MM.1S (cell line): ENCODE data around the gene SPAG16.

Source experiments
- DNase-seq: peaks from one replicate; pipeline ENCODE4 v3.0.0-alpha.2; 2015
- H2AFZ ChIP-seq: fragments of 300-600 bp; sonication (generic); 2 replicates; pipeline ENCODE4 v1.6.0; 2016; ENCODE audit warnings: antibody characterized with exemption, low read length
- H3F3A ChIP-seq: fragments of 300-600 bp; sonication (generic); 2 replicates; pipeline ENCODE4 v1.6.1; 2016; ENCODE audit warnings: mild to moderate bottlenecking, antibody characterized with exemption, low read length, moderate library complexity, mixed read lengths; ENCODE audit not compliant: insufficient read depth
- H3K27ac ChIP-seq: fragments of 300-600 bp; sonication (generic); 2 replicates; pipeline ENCODE4 v1.5.1; 2016; ENCODE audit warnings: mild to moderate bottlenecking, low read length
- H3K27me3 ChIP-seq: fragments of 300-600 bp; sonication (generic); replicated peaks from 2 replicates; pipeline ENCODE4 v1.6.0; 2016; ENCODE audit warnings: low read length; ENCODE audit not compliant: insufficient read depth
- H3K36me3 ChIP-seq: fragments of 300-600 bp; sonication (generic); replicated peaks from 2 replicates; pipeline ENCODE4 v1.6.1; 2016; ENCODE audit warnings: mild to moderate bottlenecking, low read length, mixed read lengths; ENCODE audit not compliant: insufficient read depth
- H3K4me1 ChIP-seq: fragments of 300-600 bp; sonication (generic); 2 replicates; pipeline ENCODE4 v1.6.1; 2016; ENCODE audit warnings: low read length, mixed read lengths
- H3K4me2 ChIP-seq: fragments of 300-600 bp; sonication (generic); 2 replicates; pipeline ENCODE4 v1.6.0; 2016; ENCODE audit warnings: low read depth, low read length
- H3K4me3 ChIP-seq: fragments of 300-600 bp; sonication (generic); 2 replicates; pipeline ENCODE4 v1.5.1; 2016; ENCODE audit warnings: low read length, mixed read lengths
- H3K79me2 ChIP-seq: fragments of 300-600 bp; sonication (generic); 2 replicates; pipeline ENCODE4 v1.6.1; 2016; ENCODE audit warnings: mixed run types, low read length, mixed read lengths
- H3K9ac ChIP-seq: fragments of 300-600 bp; sonication (generic); 2 replicates; pipeline ENCODE4 v1.6.1; 2016; ENCODE audit warnings: low read length, mixed read lengths
- H3K9me2 ChIP-seq: fragments of 300-600 bp; sonication (generic); replicated peaks from 2 replicates; pipeline ENCODE4 v1.6.1; 2016; ENCODE audit warnings: mild to moderate bottlenecking, low read length, mixed read lengths; ENCODE audit not compliant: insufficient read depth
- H3K9me3 ChIP-seq: fragments of 300-600 bp; sonication (generic); replicated peaks from 2 replicates; pipeline ENCODE4 v1.6.1; 2016; ENCODE audit warnings: mild to moderate bottlenecking, low read length, mixed read lengths; ENCODE audit not compliant: insufficient read depth
- H4K20me1 ChIP-seq: fragments of 300-600 bp; sonication (generic); 2 replicates; pipeline ENCODE4 v1.6.1; 2016; ENCODE audit warnings: mild to moderate bottlenecking, low read length, moderate library complexity, mixed read lengths; ENCODE audit not compliant: insufficient read depth
- CTCF ChIP-seq: fragments of 300-600 bp; sonication (generic); IDR thresholded peaks from 2 replicates; pipeline ENCODE4 v1.5.1; 2016; ENCODE audit warnings: antibody characterized with exemption, low read length, mixed read lengths
- EZH2 ChIP-seq: fragments of 300-600 bp; sonication (generic); optimal IDR thresholded peaks from 2 replicates; pipeline ENCODE3; 2017; ENCODE audit warnings: low read depth, mild to moderate bottlenecking, antibody characterized with exemption, low read length, mixed read lengths
- EZH2phosphoT487 ChIP-seq: fragments of 300-600 bp; sonication (generic); IDR thresholded peaks from 2 replicates; pipeline ENCODE4 v1.6.1; 2018; ENCODE audit warnings: antibody characterized with exemption, low read length

Gene SPAG16

DNA sequence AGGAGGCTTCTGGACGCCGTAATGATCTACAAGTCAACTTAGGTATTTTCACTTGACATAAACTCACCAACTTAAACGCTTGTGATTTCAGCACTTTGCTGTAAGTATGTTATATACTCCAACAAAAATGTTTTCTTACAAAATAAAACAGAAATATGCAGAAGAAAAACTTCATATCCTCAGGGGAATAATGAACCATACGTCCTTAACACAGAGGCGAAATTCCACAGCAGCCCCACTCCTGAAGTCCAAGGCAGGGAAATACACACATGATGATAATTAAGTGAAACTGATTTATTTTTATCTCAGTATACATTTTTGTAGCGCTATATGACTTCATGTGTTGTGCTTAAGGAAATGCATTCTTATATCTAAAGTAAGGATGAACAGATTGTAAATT, 791.2 kb downstream of the SPAG16 start:
- TF ChIP-seq EZH2: no peak
- no peak for TF ChIP-seq CTCF
- TF ChIP-seq EZH2phosphoT487: no peak
- no peak for DNase-seq

DNA sequence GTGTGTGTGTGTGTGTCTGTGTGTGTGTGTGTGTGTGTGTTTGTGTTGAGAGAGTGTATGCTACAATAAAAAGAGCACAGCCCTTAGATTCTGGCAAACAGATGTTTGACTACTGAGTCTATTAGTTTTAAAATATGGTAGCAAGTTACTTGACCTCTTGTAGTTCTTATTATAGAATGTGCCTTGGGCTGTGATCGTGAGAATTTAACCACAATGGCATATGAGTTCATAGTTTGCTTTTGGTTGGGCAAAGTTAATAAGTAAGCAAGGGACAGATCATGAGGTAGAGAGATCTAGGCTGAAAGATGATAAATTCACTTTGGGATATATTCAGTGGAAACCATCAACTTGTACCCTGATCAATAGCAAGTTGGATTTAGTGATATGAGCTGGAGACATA, 792.3 kb downstream of the SPAG16 start:
- H3K9me3 ChIP-seq: no peaks in the 10 kb centered on the region
- no peak overlapping the region for H3K4me3 ChIP-seq
- H3K9ac ChIP-seq: no peak overlapping the region
- no peak for DNase-seq
- no peaks in the 10 kb centered on the region for H4K20me1 ChIP-seq
- H2AFZ ChIP-seq: no peak overlapping the region
- H3K36me3 ChIP-seq: no peaks in the 10 kb centered on the region
- no peak for TF ChIP-seq CTCF
- TF ChIP-seq EZH2phosphoT487: no peak
- TF ChIP-seq EZH2: no peak
- no peaks in the 10 kb centered on the region for H3K9me2 ChIP-seq
- no peaks in the 10 kb centered on the region for H3K27me3 ChIP-seq
- H3K79me2 ChIP-seq: no peaks in the 10 kb centered on the region
- no peaks in the 10 kb centered on the region for H3K4me1 ChIP-seq
- no peak overlapping the region for H3K4me2 ChIP-seq
- no peaks in the 10 kb centered on the region for H3F3A ChIP-seq
- H3K27ac ChIP-seq: no peak overlapping the region

More for the DNA sequence above, 791.2 kb downstream of the SPAG16 start:
- Histone ChIP-seq H3K79me2 (no peaks in the 10 kb centered on the region), H3K27ac (no peak overlapping the region), H3K4me1 (no peaks in the 10 kb centered on the region), H3K4me3 (no peak overlapping the region), H3K9me2 (no peaks in the 10 kb centered on the region), H3K27me3 (no peaks in the 10 kb centered on the region), H3K9ac (no peak overlapping the region), H4K20me1 (no peaks in the 10 kb centered on the region), H3F3A (no peaks in the 10 kb centered on the region), H3K36me3 (no peaks in the 10 kb centered on the region), H2AFZ (no peak overlapping the region), H3K4me2 (no peak overlapping the region), H3K9me3 (no peaks in the 10 kb centered on the region)

GRCh38 chr2:214077727-214078126, 793.5 kb downstream of the SPAG16 start:
- no peak for DNase-seq
- no peaks in the 10 kb centered on the region for H3K4me1 ChIP-seq
- no peak overlapping the region for H2AFZ ChIP-seq
- H3K9ac ChIP-seq: no peak overlapping the region
- no peak overlapping the region for H3K4me2 ChIP-seq
- H3K27me3 ChIP-seq: no peaks in the 10 kb centered on the region
- no peak overlapping the region for H3K27ac ChIP-seq
- no peak for TF ChIP-seq EZH2
- no peak for TF ChIP-seq CTCF
- no peak for TF ChIP-seq EZH2phosphoT487
- no peaks in the 10 kb centered on the region for H3K9me2 ChIP-seq
- no peaks in the 10 kb centered on the region for H3F3A ChIP-seq
- no peaks in the 10 kb centered on the region for H3K79me2 ChIP-seq
- no peaks in the 10 kb centered on the region for H3K9me3 ChIP-seq
- no peak overlapping the region for H3K4me3 ChIP-seq
- no peaks in the 10 kb centered on the region for H3K36me3 ChIP-seq
- no peaks in the 10 kb centered on the region for H4K20me1 ChIP-seq
